Right ventricle myocardium superior (tissue), 1 donor: Measurements from ENCODE around the gene CEP72. TPM values are rescaled to one million over a fixed set of nuclear protein-coding genes. Genes with fewer than 3 reads are reported as not detected.
A peak's percentile ranks its signal among the peaks of the same experiment; 100 is the strongest.
"Not testable (repeated sequence)": the region's sequence is repeated elsewhere in the genome, so short reads cannot be mapped to it uniquely, and the experiment has no call there.

Source experiments
- ATAC-seq: fragments of 200-7000 bp; cut with Tn5 transposase; one replicate; pipeline ENCODE4 v1.9.1; 2020; ENCODE audit warnings: mild to moderate bottlenecking; ENCODE audit not compliant: poor library complexity
- DNase-seq: peaks from one replicate; pipeline ENCODE4 v3.0.0-alpha.2; 2020
- intact Hi-C: fragments of 100-400 bp; cut with DNase I; formaldehyde crosslinking; loops from one replicate; pipeline ENCODE4 v1.11.2; 2022
- total RNA-seq: library from RNA; stranded (reverse); fragmentation: NEBNext Ultra II Directional; extraction: Animal tissue kit (Norgen Biotek cat#: 25700); gene quantifications from one replicate; pipeline ENCODE4 v1.2.1, GENCODE V29; 2021
- donor health status: DM: no; HTN: yes; CAD: no; lungs with severe emphysema.

The CEP72 gene
- total RNA-seq, 1 donor from 2014 or later = 1.7 TPM

DNA sequence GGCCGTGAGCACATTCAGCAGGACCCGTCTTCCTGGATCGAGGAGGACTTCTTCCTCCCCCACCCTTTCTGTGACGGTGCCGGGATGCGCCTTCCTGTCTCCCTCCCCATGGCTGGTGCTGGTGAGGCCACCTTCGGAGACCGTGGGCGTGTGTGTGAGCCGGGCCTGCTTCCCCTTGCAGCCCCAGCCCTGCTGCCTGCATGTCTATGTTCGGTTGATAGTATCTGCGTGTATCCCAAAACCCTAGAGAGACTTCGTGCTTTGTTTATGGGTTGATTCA lies 12.8 kb downstream of the CEP72 start:
- DNase-seq = peak; percentile 27
- ATAC-seq = no peak
- intact Hi-C loops = no loop called here

DNA sequence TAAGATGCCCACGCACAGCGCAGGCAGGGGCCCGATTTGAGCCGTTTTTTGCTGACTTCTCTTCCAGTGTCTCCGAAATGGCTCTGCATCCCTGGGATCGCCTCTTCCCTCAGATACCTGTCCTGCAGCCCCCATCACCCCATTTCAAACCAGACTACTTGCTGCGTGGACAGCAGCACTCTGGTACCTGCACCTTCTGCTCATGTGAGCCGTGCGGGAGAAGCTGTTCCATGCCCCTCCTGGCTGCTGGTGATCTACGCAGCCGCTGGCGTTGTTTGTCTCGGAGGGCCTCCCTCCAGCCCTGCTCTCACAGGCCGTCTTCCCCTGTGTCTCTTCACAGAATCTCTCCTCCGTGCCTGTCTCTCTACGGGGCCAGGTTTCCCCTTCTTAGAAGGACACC lies 13.4 kb downstream of the CEP72 start:
- intact Hi-C loops = no loop called here
- ATAC-seq (no peak), DNase-seq (peak; percentile 17)

DNA sequence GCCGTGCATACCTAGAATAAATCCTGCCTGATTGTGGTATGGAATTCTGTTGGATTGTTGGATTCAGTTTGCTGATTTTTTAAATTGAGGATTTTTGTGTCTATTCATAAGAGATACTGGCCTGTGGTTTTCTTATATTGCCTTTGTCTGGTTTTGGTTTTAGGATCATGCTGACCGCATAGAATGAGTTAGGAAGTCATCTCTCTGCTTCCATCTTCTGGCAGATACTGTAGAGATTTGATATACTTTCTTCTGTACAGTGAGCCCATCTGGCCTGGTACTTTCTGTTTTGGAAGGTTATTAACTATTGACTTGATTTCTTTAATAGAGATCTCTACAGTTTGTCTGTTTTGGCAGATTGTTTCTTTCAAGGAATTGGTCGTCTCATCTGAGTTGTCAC lies 14.7 kb downstream of the CEP72 start:
- ATAC-seq (no peak), DNase-seq (no peak)
- intact Hi-C loops = no loop called here

DNA sequence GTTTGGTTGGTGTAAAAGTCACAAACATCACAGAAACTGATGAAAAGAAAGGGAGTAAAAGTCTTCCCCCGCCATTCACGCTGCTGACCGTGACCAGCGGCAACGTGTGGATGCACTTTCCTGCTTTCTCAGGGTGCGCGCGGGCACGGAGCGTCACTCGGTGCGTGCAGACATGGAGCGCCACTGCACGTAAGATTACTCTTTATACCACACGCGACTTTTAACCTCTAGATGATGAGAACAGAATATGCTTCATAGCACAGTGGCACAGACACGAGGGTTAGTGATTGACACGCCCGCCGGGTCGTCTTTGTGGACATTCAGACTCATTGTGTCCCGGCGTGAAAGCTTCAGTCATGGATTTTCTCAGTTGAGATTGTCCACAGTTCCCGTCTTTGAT lies 15.7 kb downstream of the CEP72 start:
- DNase-seq (peak; percentile 22), ATAC-seq (no peak)
- intact Hi-C loops = no loop called here

DNA sequence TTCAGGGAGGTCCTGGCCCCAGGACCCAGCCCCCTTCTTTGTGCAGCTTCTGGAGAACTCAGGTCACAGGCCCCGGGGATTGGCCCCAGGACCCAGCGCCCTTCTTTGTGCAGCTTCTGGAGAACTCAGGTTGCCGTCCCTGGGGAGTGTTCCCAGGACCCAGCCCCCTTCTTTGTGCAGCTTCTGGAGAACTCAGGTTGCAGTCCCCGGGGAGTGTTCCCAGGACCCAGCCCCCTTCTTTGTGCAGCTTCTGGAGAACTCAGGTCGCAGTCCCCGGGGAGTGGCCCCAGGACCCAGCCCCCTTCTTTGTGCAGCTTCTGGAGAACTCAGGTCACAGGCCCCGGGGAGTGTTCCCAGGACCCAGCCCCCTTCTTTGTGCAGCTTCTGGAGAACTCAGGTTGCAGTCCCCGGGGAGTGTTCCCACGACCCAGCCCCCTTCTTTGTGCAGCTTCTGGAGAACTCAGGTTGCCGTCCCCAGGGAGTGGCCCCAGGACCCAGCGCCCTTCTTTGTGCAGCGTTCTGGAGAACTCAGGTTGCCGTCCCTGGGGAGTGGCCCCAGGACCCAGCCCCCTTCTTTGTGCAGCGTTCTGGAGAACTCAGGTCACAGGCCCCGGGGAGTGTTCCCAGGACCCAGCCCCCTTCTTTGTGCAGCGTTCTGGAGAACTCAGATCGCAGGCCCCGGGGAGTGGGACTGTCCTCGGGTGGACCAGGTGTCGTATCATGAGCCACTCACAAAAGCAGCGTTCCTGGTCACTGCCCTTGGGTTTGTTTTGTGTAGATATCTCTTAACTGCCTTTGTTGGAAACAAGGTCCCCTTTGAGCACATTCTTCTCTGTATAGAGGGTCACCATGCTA lies 16.4 kb downstream of the CEP72 start:
- intact Hi-C loops, ATAC-seq: not testable (repeated sequence)
- DNase-seq = peak; percentile 8

DNA sequence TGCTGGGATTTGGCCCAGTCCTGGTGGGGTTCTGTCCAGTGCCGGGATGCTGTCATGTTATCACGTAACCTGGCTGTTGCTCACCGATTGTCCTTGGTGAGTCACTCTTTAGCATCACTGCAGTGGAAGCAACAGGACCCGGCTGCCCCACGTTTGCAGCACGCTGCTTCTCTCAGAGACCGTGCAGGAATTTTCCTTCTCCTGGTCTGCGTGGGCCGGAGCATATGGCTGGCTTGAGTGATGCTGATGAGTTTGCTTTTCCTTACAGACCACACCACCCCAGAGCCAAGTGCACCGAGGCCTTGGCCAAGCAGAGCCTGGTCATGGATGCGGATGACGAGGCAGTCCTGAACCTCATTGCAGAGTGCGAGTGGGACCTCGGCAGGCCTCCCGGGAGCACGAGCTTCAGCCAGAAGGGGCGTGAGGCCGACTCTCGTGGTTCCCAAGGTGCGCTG lies 21.4 kb downstream of the CEP72 start:
- intact Hi-C loops = no loop called here

DNA sequence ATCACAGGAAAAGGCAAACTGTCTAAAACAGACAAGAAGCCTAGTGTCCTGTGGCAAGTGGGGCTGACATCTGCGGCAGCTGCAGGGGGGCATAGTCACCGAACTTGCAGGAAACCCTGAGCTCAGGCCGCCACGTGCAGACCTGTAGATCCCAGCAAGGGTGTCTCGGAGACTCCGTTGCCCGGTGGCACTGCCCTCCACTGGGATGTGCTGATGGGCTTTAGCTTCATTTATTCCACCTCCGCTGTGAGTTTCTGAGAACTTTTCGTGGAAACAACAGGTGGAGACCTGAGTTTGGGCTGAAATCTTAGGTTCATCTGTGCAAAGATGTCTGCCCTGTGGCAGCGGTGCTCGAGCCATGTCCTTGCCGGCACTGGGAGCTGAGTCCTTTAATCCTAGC lies 22.1 kb downstream of the CEP72 start:
- DNase-seq (peak; percentile 34), ATAC-seq (no peak)
- intact Hi-C loops = no loop called here

More for the DNA sequence above, 21.4 kb downstream of the CEP72 start:
- DNase-seq (no peak), ATAC-seq (no peak)

DNA sequence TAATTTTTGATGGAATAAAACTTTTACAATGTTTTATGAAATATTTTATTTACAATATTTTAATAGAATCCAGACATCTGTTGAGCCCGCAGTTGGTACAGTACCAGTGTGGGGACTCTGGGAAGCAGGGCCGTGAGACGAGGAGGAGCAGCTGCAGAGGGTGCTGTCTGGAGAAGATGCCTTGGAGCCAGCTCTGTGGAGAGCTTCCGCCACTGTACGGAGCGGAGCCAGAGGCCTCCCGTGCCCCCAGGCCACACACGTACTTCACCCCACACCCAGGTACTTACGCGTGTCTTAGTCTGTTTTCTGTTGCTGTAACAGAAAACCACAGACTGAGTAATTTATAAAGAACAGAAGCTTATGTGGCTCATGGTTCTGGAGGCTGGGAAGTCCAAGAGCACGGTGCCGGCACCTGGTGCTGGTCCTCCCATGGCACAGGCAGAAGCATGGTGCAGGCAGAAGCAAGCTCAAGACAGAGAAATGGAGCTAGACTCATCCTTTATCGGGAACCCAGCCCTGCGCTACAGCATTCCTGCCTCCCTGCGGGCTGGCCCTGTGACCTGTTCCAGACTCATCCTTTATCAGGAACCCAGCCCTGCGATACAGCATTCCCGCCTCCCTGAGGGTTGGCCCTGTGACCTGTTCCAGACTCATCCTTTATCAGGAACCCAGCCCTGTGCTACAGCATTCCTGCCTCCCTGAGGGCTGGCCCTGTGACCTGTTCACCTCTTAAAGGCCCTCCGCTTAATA lies 23.3 kb downstream of the CEP72 start:
- DNase-seq (no peak), ATAC-seq (no peak)
- intact Hi-C loops = no loop called here

DNA sequence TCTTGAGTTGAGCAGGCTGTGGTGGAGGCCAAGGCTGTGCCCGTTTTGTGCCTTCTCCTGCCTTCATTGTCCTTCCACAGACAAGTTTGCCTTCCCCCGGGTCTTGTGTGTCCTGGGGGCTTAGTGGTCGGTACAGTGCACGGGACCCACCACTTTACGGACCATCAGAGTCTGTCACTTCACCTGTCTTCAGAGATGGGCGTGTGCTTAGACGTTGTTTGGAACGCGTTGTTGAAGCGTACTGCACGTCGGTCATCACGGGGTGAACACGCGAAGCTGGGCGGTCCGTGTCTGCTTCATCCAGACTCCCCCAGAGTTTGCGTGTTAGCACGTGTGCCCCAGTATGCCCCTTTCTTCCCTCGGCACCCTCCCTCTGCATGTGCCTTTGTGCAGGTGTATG lies 24.8 kb downstream of the CEP72 start:
- intact Hi-C loops = no loop called here
- no peak for DNase-seq
- ATAC-seq = no peak

DNA sequence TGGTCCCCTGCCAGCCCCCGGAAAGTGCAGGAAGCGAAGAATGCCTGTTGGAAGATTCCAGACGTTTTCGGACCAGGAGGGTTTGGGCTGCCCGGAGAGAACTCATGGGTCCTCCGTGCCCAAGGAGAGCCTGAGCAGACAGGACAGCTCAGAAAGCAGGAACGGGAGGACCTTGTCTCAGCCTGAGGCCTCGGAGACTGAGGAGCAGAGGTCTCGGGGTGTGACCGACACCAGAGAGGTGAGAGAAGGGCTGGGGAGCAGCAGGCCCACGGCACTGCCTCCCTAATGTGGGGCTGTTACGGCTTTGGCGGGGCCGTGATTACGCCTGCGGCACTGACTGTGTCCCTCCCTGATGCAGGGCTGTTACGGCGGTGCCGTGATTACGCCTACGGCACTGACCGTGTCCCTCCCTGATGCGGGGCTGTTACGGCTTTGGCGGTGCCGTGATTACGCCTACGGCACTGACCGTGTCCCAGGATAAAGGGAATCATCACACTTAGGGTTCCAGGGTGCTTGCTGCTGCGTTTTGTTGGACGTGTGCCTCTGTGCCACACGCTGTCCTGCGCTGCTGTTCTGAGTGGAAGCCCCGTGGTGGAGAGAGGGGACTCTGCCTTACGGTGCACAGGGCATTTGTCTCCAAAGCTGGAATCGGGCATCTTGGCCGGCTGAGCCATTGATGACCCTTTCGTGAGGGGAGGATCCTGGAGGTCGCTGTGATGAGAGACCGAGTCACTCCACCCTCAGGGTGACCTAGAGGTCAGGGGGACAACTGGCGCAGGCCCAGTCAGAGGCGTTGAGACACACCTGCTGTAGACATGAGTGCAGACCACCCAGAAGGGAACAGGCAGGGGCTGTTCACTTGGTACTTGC lies 25.7 kb downstream of the CEP72 start:
- ATAC-seq (no peak), DNase-seq (no peak)
- intact Hi-C loops = no loop called here

DNA sequence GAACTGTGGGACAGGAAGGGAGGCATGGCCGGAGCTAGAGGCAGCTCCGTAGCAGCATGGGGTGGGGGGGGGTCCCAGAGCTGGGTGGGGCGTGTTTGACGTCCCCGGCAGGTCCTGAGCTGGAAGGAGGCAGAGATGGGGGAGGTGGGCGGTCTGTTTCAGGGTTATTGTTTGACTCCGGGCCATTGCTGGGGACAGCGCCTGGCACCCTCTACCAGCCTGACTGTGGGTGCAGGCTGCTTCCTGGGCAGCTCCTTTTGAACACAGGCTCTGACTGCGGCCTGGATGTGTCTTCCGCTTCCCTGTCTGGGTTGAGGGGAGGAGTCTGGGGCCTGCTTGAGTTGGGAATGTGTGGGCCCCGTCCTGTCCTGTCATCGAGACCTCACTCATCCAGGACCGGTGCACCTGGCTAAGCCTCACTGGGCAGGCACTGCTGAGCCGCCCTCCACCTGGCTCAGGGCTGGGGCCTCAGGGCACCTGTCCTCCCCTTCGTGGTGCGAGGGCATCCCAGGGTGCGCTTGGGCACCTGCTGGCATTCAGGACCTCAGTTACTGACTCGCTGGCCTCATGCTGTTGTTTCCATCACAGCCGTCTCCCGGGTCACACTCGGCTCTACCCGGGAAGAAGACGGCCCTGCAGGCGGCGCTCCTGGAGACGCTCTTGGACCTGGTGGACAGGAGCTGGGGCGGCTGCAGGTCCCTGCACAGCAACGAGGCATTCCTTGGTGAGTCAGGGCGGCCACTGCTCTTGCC lies 26.5 kb downstream of the CEP72 start:
- intact Hi-C loops = no loop called here
- no peak for ATAC-seq
- no peak for DNase-seq

DNA sequence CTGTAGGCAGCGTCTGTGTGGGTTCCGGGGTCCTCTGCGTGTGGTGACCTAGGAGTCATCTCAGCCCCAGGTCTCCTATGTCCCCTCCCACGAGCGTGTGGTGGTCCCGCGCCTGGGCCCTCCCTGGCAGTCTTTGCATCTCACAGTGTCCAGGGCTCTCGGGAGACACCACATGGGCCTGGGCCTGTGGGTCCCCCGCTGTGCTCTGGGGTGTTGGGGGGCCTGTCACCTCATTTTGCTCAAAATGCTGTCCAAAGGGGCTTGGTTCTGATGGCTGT lies 27.1 kb downstream of the CEP72 start:
- intact Hi-C loops = no loop called here
- DNase-seq = no peak
- no peak for ATAC-seq

DNA sequence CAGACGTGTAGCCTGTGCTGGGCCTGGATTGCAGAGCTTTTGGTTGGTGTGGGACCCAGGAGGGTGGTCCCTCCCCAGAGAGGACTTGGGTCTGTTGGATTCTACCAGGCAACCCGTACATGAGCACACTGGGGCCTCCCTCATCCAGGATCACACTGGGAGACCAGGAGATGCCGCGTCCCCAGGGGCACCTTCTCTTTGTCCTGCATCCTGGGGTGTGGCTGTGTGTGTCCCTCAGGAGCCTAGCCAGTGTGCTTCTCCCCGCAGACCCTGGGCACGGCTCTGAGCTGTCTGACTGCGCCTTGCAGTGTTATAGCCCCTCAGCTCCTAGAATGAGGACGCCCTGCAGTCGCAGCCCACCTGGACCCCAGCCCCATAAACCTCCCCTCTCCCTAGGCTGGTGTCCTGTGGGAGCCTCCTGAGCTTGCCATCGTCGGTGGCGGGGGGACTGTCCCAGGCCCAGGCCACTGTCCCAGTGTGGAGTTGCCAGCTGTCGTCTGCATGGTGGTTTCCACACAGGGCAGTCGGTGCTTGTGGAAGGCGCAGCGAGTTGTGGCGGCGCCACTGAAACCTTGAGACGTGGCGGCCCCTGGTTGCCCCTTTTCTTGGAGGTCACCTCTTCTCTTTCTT lies 27.6 kb downstream of the CEP72 start:
- no peak for ATAC-seq
- no peak for DNase-seq
- intact Hi-C loops = no loop called here

DNA sequence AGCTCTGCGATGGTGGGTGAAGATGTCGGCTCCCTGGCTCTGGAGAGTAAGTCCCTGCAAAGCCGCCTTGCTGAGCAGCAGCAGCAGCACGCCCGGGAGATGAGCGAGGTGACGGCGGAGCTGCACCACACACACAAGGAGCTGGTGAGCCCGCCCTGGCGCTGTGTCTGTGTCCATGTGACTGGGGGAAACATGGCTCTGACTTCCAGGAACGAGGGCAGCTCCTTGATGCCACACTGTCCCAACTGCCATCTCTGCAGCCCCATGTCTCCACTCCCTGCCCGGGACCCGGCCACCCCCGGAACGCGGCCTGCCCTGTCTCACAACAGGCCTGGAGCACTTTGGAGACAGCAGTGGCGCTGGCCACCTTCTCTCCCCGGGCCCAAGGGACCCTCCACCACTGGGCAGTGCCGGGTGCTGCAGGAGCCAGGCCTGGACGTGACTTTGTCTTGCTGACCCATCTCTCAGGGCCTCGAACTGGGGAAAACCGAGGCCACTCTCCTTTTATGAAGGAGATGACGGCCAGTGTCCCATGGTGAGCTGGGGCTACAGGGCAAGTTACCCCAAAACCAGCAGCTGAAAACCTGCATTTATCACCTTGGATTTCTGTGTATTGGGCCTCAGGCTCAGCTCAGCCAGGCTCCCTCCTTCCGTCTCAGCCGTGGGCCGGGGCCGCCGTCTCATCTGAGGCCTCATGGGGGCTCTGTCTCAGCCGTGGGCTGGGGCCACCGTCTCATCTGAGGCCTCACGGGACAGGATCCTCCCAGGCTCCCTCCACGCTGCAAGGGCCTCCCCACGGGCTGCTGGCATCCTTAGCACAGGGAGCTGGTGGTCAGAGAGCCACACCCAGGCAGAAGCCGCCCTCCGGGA lies 28.6 kb downstream of the CEP72 start:
- intact Hi-C loops = no loop called here
- ATAC-seq = no peak
- no peak for DNase-seq

DNA sequence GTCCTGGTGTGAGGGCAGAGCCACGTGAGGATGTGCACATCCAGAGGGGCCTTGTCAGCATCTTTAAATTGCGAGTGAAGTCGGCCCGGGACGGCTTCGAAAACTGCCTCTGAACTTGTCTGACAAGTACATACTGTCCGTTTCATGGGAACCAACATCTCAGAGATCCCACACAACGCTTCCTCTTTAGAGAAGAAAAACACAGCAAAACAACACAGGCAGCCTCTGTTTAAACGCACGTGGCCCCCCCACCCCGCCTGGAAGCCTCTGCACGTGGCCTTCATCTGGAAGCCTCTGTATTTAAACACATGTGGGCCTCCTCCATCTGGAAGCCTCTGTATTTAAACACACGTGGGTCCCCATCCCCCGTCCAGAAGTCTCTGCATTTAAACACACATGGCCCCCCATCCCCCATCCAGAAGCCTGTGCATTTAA lies 29.2 kb downstream of the CEP72 start:
- intact Hi-C loops = no loop called here
- ATAC-seq = no peak
- DNase-seq = no peak

DNA sequence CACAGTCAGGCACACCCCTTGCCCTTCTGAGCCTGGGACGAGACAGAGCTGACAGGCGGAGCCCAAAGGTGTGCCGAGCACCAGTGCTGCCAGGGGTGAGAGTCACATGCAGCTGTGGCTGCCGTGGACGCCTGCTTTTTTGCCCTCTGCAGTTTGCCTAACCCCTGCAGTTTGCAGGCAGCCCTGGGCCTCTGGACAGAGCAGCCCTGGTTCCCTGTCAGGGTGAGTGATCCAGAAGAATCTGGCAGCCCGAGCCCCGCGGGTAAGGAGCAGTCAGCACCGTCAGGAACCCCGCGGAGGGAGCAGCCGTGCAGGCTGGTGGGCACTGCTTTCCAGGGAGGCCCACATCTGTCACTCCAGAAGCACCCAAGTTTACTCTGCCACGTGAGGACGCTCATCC lies 30.3 kb downstream of the CEP72 start:
- DNase-seq (no peak), ATAC-seq (no peak)
- intact Hi-C loops = no loop called here

DNA sequence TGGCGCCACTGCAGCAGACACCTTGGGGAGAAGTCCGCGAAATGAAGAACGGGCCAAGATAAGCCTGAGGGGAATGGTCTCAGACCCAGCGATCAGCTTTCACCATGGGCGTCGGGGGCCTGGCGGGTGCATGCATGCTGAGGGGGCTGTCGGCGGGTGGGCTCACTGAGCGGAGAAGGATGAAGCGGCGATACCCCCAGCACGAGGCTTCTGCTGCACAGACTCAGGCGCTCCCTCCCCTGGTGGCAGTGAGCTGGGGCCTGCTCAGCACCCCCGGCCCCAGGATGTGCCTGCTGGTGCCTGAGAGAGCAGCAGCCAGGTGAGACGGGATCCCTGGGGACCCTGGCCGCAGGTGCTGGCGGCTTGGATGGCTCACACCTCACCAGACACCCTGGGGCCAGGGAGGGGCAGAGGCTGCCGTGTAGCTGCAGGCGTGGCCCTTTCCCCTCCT lies 31.2 kb downstream of the CEP72 start:
- DNase-seq (no peak), ATAC-seq (no peak)
- intact Hi-C loops = no loop called here
